A673 (cell line): ENCODE measurements around the gene FRMD5. TPM values are rescaled to one million over a fixed set of nuclear protein-coding genes. Genes with fewer than 3 reads are reported as not detected.
A peak's percentile ranks its signal among the peaks of the same experiment; 100 is the strongest.

ENCODE experiments used
- BruUV-seq: library from RNA; stranded (reverse); fragments of 400-500 nt; replicated peaks from 2 replicates; lab custom pipeline; 2021; lab: Mats Ljungman, UMichigan
- CTCF ChIA-PET: fragments of 300-600 bp; sonication (Branson Sonifier 250); formaldehyde crosslinking; loops from one replicate; lab custom pipeline; 2022; ENCODE audit warnings: antibody characterized with exemption; lab: Charles Lee
- POLR2A ChIA-PET: fragments of 300-600 bp; sonication (Branson Sonifier 250); formaldehyde crosslinking; loops from one replicate; lab custom pipeline; 2022; ENCODE audit warnings: antibody characterized with exemption; ENCODE audit not compliant: low non-redundant PET; lab: Charles Lee
- DNase-seq: peaks from one replicate; pipeline ENCODE4 v3.0.0-alpha.2; 2015; ENCODE audit warnings: low spot score
- H3K27ac ChIP-seq: fragments of 200-600 bp; sonication (generic); 2 replicates; pipeline ENCODE4 v1.5.1; 2016; ENCODE audit warnings: mixed run types, low read depth, mild to moderate bottlenecking, mixed read lengths, antibody characterized with exemption, low read length; ENCODE audit not compliant: poor library complexity, severe bottlenecking
- H3K27me3 ChIP-seq: fragments of 200-600 bp; sonication (generic); replicated peaks from 2 replicates; pipeline ENCODE4 v1.6.1; 2017; ENCODE audit warnings: mixed run types, low read depth, mild to moderate bottlenecking, mixed read lengths, antibody characterized with exemption, low read length; ENCODE audit not compliant: insufficient read depth, poor library complexity
- H3K36me3 ChIP-seq: fragments of 200-600 bp; sonication (generic); 2 replicates; pipeline ENCODE4 v1.6.1; 2016; ENCODE audit warnings: mixed run types, mild to moderate bottlenecking, mixed read lengths, antibody characterized with exemption, low read length; ENCODE audit not compliant: insufficient read depth, poor library complexity, severe bottlenecking
- H3K4me1 ChIP-seq: fragments of 200-600 bp; sonication (generic); 2 replicates; pipeline ENCODE4 v1.6.1; 2017; ENCODE audit warnings: mixed run types, mild to moderate bottlenecking, mixed read lengths, antibody characterized with exemption, low read length; ENCODE audit not compliant: insufficient read depth, poor library complexity, severe bottlenecking
- H3K4me3 ChIP-seq: fragments of 200-600 bp; sonication (generic); 2 replicates; pipeline ENCODE4 v1.5.1; 2016; ENCODE audit warnings: low read depth, mixed run types, mild to moderate bottlenecking, mixed read lengths, low read length; ENCODE audit not compliant: poor library complexity, severe bottlenecking
- H3K9me3 ChIP-seq: fragments of 200-600 bp; sonication (generic); 2 replicates; pipeline ENCODE4 v1.6.1; 2016; ENCODE audit warnings: mixed run types, low read depth, mild to moderate bottlenecking, mixed read lengths, antibody characterized with exemption, low read length; ENCODE audit not compliant: poor library complexity, severe bottlenecking
- CTCF ChIP-seq: fragments of 300-800, 200-600 bp; sonication (generic); conservative IDR thresholded peaks from 2 replicates; pipeline ENCODE4 v1.5.1; 2017; ENCODE audit warnings: low read depth, mild to moderate bottlenecking, antibody characterized with exemption, low read length, moderate library complexity, mixed read lengths
- EZH2 ChIP-seq: fragments of 200-600 bp; sonication (generic); IDR thresholded peaks from 2 replicates; pipeline ENCODE4 v1.6.1; 2017; ENCODE audit warnings: borderline replicate concordance, low read depth, mild to moderate bottlenecking, mixed read lengths, antibody characterized with exemption, low read length; ENCODE audit not compliant: poor library complexity, severe bottlenecking
- intact Hi-C: fragments of 100-400 bp; cut with micrococcal nuclease; formaldehyde crosslinking; loops from one replicate; pipeline ENCODE4 v1.10.0; 2022; ENCODE audit not compliant: unreplicated experiment
- total RNA-seq: library from RNA; stranded (reverse); gene quantifications from 2 replicates; pipeline ENCODE4 v1.2.3, GENCODE V29; 2021

The FRMD5 gene
- total RNA-seq, 1 experiment from 2014 or later = 2.6 TPM

- Histone ChIP-seq H3K4me3 (no peak overlapping the region), H3K4me1 (peaks cover 8% of the 10 kb centered on the region), H3K9me3 (no peaks in the 10 kb centered on the region), H3K36me3 (no peaks in the 10 kb centered on the region), H3K27me3 (no peaks in the 10 kb centered on the region), H3K27ac (no peak overlapping the region)
- no peak for TF ChIP-seq EZH2
- no peak for TF ChIP-seq CTCF
- CTCF ChIA-PET = no interaction called here
- no peak for DNase-seq
- POLR2A ChIA-PET = no interaction called here
- BruUV-seq = no TSS peak
- intact Hi-C loops = no loop called here
Measured at GRCh38 chr15:43931119-43931518, 264.0 kb downstream of the FRMD5 start.

GRCh38 chr15:43930556-43930955 lies 264.5 kb downstream of the FRMD5 start:
- ChIA-PET POLR2A (no interaction called here), CTCF (no interaction called here)
- TF ChIP-seq EZH2 = no peak
- no peak for TF ChIP-seq CTCF
- Histone ChIP-seq H3K9me3 (no peaks in the 10 kb centered on the region), H3K27ac (no peak overlapping the region), H3K4me3 (no peak overlapping the region), H3K36me3 (no peaks in the 10 kb centered on the region), H3K27me3 (no peaks in the 10 kb centered on the region), H3K4me1 (peaks cover 8% of the 10 kb centered on the region)
- intact Hi-C loops = no loop called here
- DNase-seq = no peak
- BruUV-seq = no TSS peak

- DNase-seq = peak; percentile 72
- no peak for TF ChIP-seq CTCF
- TF ChIP-seq EZH2 = no peak
- H3K9me3 ChIP-seq = no peaks in the 10 kb centered on the region
- ChIA-PET CTCF (no interaction called here), POLR2A (no interaction called here)
- no peak overlapping the region for H3K4me3 ChIP-seq
- no TSS peak for BruUV-seq
- no peaks in the 10 kb centered on the region for H3K36me3 ChIP-seq
- intact Hi-C loops = no loop called here
- no peak overlapping the region for H3K27ac ChIP-seq
- no peaks in the 10 kb centered on the region for H3K27me3 ChIP-seq
- peaks cover 8% of the 10 kb centered on the region for H3K4me1 ChIP-seq
Measured at GRCh38 chr15:43930079-43930478, 265.0 kb downstream of the FRMD5 start.
